ENCODE results near the gene MRTFA.
"Not testable (repeated sequence)": the region's sequence is repeated elsewhere in the genome, so short reads cannot be mapped to it uniquely, and the experiment has no call there.

Gene MRTFA

DNA sequence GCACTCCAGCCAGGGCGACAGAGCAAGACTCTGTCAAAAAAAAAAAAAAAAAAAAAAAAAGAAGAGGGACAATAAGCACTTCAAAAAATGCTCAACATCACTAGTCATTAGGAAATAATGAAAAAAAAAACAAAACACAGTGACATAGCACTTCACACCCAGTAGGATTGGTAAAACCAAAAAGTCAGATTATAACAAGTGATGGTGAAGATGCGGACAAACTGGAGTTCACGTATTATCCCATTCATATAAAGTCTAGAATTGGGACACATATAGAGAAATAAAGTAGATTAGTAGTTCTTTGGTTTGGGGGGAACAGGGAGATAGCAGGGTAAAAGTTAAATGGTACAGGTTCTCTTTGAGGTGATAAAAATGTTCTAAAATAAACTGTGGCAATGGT, 64.6 kb downstream of the MRTFA start:
- Histone ChIP-seq H3K9ac (ENCODE audit: low read length) (no peak overlapping the region), H3K27ac (ENCODE audit: low read depth, low read length) (no peak overlapping the region), H3K4me1 (ENCODE audit: insufficient read depth, low read length) (no peaks in the 10 kb centered on the region)

DNA sequence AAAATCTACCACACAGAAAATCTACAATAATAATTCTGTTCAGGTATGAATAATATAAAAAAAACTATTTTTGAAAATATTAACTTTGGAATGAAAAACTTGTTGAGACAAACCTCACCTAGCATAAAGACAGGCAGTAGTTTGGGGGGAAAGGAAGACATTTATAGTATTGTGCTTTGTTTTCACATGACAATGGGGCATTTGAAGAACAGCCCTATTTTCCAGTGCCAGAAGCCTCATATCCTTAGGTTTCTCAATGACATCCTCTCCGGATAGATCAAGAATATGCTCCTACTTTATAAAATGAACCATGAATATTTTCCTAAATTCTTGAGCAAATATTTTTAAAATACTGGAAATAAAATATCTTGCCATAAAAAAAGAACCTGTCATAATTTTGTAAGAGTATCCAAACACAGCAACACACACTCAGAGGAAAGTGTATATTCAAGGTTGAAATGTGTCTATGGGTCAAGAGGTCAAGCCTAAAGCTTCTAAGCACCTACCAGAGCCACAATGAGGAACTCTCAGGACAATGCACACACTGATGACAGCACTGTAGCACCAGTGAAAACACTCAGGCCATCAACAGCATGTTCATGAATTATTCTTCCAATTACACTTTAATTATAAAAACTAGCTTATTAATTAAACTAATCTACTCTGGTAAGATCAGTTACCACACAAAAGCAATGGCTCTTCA, 68.7 kb downstream of the MRTFA start:
- no peak overlapping the region for H3K4me3 ChIP-seq (ENCODE audit: low read depth in 1 of 2, low read length in 2 of 2)
- H3K9ac ChIP-seq (ENCODE audit: low read length), result no peak overlapping the region
- H3K36me3 ChIP-seq (ENCODE audit: insufficient read depth, low read length), result no peaks in the 10 kb centered on the region
- no peak overlapping the region for H3K27ac ChIP-seq (ENCODE audit: low read depth, low read length)
- H3K27me3 ChIP-seq (ENCODE audit: control insufficient read depth in 1 of 2, insufficient read depth in 2 of 2, low read length in 2 of 2), result no peaks in the 10 kb centered on the region
- H3K4me1 ChIP-seq (ENCODE audit: insufficient read depth, low read length), result no peaks in the 10 kb centered on the region
- no peaks in the 10 kb centered on the region for H3K9me3 ChIP-seq (ENCODE audit: low read length)

More for the DNA sequence above, 64.6 kb downstream of the MRTFA start:
- Histone ChIP-seq H3K27me3 (ENCODE audit: control insufficient read depth in 1 of 2, insufficient read depth in 2 of 2, low read length in 2 of 2) (no peaks in the 10 kb centered on the region), H3K9me3 (ENCODE audit: low read length) (no peaks in the 10 kb centered on the region), H3K36me3 (ENCODE audit: insufficient read depth, low read length) (no peaks in the 10 kb centered on the region), H3K4me3 (ENCODE audit: low read depth in 1 of 2, low read length in 2 of 2) (no peak overlapping the region)

DNA sequence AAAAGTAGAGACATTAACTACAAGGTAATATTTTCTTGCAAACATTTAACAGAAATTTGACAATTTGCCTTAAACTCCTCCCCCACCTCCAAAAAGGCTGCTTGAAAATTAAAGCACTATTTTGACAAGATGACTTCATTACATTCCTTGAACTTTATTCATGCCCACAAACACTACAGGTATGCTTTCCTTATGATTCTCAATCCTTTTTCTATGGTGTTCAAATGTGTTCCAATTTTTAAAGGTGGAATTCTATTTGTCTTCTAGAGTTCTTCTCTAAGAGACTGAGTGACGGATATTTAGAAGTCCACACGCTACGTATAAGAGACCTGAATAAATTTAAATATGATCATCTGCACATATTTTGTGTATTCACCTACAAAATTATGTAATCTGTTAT, 69.4 kb downstream of the MRTFA start:
- no peaks in the 10 kb centered on the region for H3K9me3 ChIP-seq (ENCODE audit: low read length)
- no peak overlapping the region for H3K4me3 ChIP-seq (ENCODE audit: low read depth in 1 of 2, low read length in 2 of 2)
- H3K9ac ChIP-seq (ENCODE audit: low read length), result no peak overlapping the region
- H3K4me1 ChIP-seq (ENCODE audit: insufficient read depth, low read length), result no peaks in the 10 kb centered on the region
- no peak overlapping the region for H3K27ac ChIP-seq (ENCODE audit: low read depth, low read length)
- H3K36me3 ChIP-seq (ENCODE audit: insufficient read depth, low read length), result no peaks in the 10 kb centered on the region
- H3K27me3 ChIP-seq (ENCODE audit: control insufficient read depth in 1 of 2, insufficient read depth in 2 of 2, low read length in 2 of 2), result no peaks in the 10 kb centered on the region

DNA sequence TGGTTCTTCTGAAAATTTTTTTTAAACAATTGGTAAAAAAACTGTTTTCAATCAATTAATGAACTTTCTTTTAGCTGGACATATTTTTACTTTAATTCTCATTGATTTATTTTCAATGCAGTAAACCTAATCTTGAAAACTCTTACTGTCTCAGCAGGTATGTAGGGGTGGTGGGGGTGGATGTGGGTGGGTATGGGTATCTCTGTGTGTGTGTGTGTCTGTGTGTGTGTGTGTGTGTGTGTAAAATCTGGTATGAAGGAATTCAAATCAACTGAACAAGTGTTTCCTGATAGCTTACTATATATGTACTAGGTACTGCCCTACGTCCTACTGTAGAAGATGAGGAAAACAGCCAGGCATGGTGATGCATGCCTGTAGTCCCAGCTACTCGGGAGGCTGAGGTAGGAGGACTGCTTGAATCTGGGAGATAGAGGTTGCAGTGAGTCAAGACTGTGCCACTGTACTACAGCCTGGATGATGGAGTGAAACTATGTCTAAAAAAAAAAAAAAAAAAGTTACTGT, 75.5 kb downstream of the MRTFA start:
- H3K27ac ChIP-seq (ENCODE audit: low read depth, low read length), result no peak overlapping the region
- peaks cover 12% of the 10 kb centered on the region for H3K4me1 ChIP-seq (ENCODE audit: insufficient read depth, low read length)
- no peak overlapping the region for H3K9ac ChIP-seq (ENCODE audit: low read length)

DNA sequence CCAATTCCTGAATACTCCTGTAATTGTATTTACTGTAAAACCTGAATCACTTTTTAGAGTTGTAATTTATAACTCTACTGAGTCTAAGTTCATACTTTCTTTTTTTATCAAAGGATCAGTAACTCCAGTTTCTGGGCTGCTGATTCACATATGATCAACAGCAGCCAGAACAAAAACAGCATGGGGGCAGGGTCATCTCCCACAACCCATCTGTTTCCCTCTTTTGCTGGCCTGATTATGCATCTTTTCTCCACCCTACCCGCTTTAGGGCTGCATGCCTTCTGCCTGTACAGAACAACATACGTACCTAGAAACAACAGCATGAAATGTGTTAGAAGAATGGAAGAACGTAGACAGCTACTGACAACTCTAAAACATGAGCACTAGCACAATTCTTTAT, 76.0 kb downstream of the MRTFA start:
- no peaks in the 10 kb centered on the region for H3K9me3 ChIP-seq (ENCODE audit: low read length)
- H3K4me1 ChIP-seq (ENCODE audit: insufficient read depth, low read length), result peaks cover 12% of the 10 kb centered on the region
- H3K27me3 ChIP-seq (ENCODE audit: control insufficient read depth in 1 of 2, insufficient read depth in 2 of 2, low read length in 2 of 2), result no peaks in the 10 kb centered on the region
- H3K9ac ChIP-seq (ENCODE audit: low read length), result no peak overlapping the region
- no peaks in the 10 kb centered on the region for H3K36me3 ChIP-seq (ENCODE audit: insufficient read depth, low read length)
- H3K27ac ChIP-seq (ENCODE audit: low read depth, low read length), result no peak overlapping the region
- H3K4me3 ChIP-seq (ENCODE audit: low read depth in 1 of 2, low read length in 2 of 2), result no peak overlapping the region

More for the DNA sequence above, 75.5 kb downstream of the MRTFA start:
- no peaks in the 10 kb centered on the region for H3K9me3 ChIP-seq (ENCODE audit: low read length)
- H3K27me3 ChIP-seq (ENCODE audit: control insufficient read depth in 1 of 2, insufficient read depth in 2 of 2, low read length in 2 of 2), result no peaks in the 10 kb centered on the region
- no peak overlapping the region for H3K4me3 ChIP-seq (ENCODE audit: low read depth in 1 of 2, low read length in 2 of 2)
- no peaks in the 10 kb centered on the region for H3K36me3 ChIP-seq (ENCODE audit: insufficient read depth, low read length)

DNA sequence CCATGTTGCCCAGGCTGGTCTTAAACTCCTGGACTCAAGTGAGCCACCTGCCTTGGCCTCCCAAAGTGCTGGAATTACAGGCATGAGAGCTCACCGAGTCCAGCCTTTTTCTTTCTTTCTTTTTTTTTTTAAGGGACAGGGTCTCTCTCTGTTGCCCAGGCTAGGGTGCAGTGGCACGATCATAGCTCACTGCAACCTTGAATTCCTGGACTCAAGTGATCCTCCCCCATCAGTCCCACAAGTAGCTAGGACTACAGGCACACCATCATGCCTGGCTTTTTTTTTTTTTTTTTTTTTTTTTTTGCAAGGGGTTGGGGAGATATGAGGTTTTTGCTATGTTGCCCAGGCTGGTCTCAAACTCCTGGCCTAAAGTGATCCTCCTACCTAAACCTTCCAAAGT, 78.5 kb downstream of the MRTFA start:
- H3K36me3 ChIP-seq (ENCODE audit: insufficient read depth, low read length), result no peaks in the 10 kb centered on the region
- no peak overlapping the region for H3K27ac ChIP-seq (ENCODE audit: low read depth, low read length)
- no peak overlapping the region for H3K4me3 ChIP-seq (ENCODE audit: low read depth in 1 of 2, low read length in 2 of 2)
- no peak overlapping the region for H3K9ac ChIP-seq (ENCODE audit: low read length)
- H3K9me3 ChIP-seq (ENCODE audit: low read length), result no peaks in the 10 kb centered on the region
- peaks cover 12% of the 10 kb centered on the region for H3K4me1 ChIP-seq (ENCODE audit: insufficient read depth, low read length)
- no peaks in the 10 kb centered on the region for H3K27me3 ChIP-seq (ENCODE audit: control insufficient read depth in 1 of 2, insufficient read depth in 2 of 2, low read length in 2 of 2)

DNA sequence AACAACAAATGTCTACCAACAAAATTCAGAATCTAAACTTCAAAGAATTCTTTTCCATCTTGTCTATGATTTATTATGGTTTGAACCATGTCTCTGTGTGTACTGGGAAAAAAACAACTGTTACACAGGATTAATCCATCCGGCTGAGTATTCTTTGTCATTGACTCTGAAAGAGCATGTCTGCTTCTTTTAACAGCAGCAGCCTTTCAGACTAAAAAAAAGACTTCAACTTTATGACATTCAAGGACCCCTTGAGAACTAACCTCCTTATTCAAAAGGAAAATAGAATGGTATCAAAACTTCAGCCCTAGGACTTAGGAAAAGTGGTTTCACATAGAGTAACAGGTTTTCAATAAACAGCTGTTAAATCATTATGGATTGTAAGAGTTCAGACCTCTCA, 79.9 kb downstream of the MRTFA start:
- H3K27me3 ChIP-seq (ENCODE audit: control insufficient read depth in 1 of 2, insufficient read depth in 2 of 2, low read length in 2 of 2), result no peaks in the 10 kb centered on the region
- no peak overlapping the region for H3K9ac ChIP-seq (ENCODE audit: low read length)
- H3K36me3 ChIP-seq (ENCODE audit: insufficient read depth, low read length), result no peaks in the 10 kb centered on the region
- no peak overlapping the region for H3K4me3 ChIP-seq (ENCODE audit: low read depth in 1 of 2, low read length in 2 of 2)
- H3K4me1 ChIP-seq (ENCODE audit: insufficient read depth, low read length), result peaks cover 12% of the 10 kb centered on the region
- H3K27ac ChIP-seq (ENCODE audit: low read depth, low read length), result no peak overlapping the region
- no peaks in the 10 kb centered on the region for H3K9me3 ChIP-seq (ENCODE audit: low read length)

DNA sequence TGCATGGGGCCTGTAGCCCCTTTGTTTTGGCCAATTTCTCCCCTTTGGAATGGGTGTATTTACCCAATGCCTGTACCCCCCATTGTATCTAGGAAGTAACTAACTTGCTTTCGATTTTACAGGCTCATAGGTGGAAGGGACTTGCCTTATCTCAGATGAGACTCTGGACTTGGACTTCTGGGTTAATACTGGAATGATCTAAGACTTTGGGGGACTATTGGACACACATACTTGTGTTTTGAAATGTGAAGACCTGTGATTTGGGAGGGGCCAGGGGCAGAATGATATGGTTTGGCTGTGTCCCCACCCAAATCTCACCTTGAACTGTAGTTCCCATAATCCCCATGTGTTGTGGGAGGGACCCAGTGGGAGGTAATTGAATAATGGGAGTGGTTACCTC, 82.5 kb downstream of the MRTFA start:
- H3K27ac ChIP-seq (ENCODE audit: low read depth, low read length); H3K27me3 ChIP-seq (ENCODE audit: control insufficient read depth in 1 of 2, insufficient read depth in 2 of 2, low read length in 2 of 2); H3K4me3 ChIP-seq (ENCODE audit: low read depth in 1 of 2, low read length in 2 of 2); H3K4me1 ChIP-seq (ENCODE audit: insufficient read depth, low read length); H3K9ac ChIP-seq (ENCODE audit: low read length); H3K9me3 ChIP-seq (ENCODE audit: low read length); H3K36me3 ChIP-seq (ENCODE audit: insufficient read depth, low read length): not testable (repeated sequence)

DNA sequence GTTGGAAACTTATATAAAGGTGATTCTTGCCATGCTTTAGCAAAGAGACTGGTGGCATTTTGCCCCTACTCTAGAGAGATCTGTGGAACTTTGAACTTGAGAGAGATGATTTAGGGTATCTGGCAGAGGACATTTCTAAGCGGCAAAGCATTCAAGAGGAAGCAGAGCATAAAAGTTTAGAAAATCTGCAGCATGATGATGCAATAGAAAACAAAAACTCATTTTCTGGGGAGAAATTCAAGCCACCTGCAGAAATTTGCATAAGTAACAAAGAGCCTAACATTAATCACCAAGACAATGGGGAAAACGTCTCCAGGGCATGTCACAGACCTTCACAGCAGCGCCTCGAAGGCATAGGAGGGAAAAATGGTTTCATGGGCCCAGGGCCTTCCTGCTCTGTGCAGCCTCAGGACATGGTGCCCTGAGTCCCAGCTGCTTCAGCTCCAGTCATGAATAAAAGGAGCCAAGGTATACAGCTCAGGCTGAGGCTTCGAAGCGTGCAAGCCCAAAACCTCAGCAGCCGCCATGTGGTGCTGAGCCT, 83.4 kb downstream of the MRTFA start:
- H3K9ac ChIP-seq (ENCODE audit: low read length), result no peak overlapping the region
- H3K27me3 ChIP-seq (ENCODE audit: control insufficient read depth in 1 of 2, insufficient read depth in 2 of 2, low read length in 2 of 2), result no peaks in the 10 kb centered on the region
- H3K9me3 ChIP-seq (ENCODE audit: low read length), result no peaks in the 10 kb centered on the region
- no peak overlapping the region for H3K4me3 ChIP-seq (ENCODE audit: low read depth in 1 of 2, low read length in 2 of 2)
- H3K4me1 ChIP-seq (ENCODE audit: insufficient read depth, low read length), result peaks cover 6% of the 10 kb centered on the region
- H3K27ac ChIP-seq (ENCODE audit: low read depth, low read length), result no peak overlapping the region
- H3K36me3 ChIP-seq (ENCODE audit: insufficient read depth, low read length), result peaks cover 5% of the 10 kb centered on the region

DNA sequence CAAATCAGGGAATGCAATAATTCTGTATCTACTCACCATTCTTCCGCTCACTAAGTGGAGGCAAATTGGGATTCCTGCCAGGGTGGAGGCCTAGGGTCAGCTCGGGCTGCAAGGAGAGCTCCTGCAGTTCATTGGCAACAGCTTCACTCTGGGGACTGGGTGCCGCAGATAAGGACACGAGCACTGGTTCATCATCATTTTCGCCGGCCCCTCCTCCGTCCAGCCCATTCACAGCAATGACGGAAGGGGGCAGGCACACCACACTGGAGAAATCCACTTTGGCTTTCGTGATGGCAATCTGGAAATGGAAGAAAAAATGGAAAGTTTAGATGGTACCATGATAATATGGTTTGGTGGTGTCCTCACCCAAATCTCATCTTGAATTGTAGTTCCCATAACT, 84.4 kb downstream of the MRTFA start:
- H3K27ac ChIP-seq (ENCODE audit: low read depth, low read length), result no peak overlapping the region
- H3K9me3 ChIP-seq (ENCODE audit: low read length), result no peaks in the 10 kb centered on the region
- peaks cover 5% of the 10 kb centered on the region for H3K36me3 ChIP-seq (ENCODE audit: insufficient read depth, low read length)
- no peak overlapping the region for H3K4me3 ChIP-seq (ENCODE audit: low read depth in 1 of 2, low read length in 2 of 2)
- peaks cover 4% of the 10 kb centered on the region for H3K4me1 ChIP-seq (ENCODE audit: insufficient read depth, low read length)
- no peak overlapping the region for H3K9ac ChIP-seq (ENCODE audit: low read length)
- H3K27me3 ChIP-seq (ENCODE audit: control insufficient read depth in 1 of 2, insufficient read depth in 2 of 2, low read length in 2 of 2), result no peaks in the 10 kb centered on the region

DNA sequence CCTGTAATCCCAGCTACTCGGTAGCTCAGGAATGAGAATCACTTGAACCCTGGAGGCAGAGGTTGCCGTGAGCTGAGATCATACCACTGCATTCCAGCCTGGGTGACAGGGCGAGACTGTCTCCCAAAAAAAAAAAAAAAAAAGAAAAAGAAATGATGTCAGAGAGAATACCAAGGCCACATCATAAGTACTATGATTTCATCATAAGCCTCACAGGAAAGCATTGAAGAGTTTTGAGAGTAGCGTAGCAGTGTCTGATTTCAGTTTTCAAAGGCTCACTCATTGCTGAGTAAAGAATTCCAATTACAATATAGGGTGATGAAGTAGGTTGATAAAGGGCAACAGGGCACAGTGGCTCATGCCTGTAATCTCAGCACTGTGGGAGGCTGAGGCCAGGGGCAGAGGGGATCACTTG, 88.8 kb downstream of the MRTFA start:
- H3K4me1 ChIP-seq (ENCODE audit: insufficient read depth, low read length), result no peaks in the 10 kb centered on the region
- peaks cover 12% of the 10 kb centered on the region for H3K36me3 ChIP-seq (ENCODE audit: insufficient read depth, low read length)
- no peaks in the 10 kb centered on the region for H3K9me3 ChIP-seq (ENCODE audit: low read length)
- H3K27ac ChIP-seq (ENCODE audit: low read depth, low read length), result no peak overlapping the region
- no peak overlapping the region for H3K9ac ChIP-seq (ENCODE audit: low read length)
- H3K4me3 ChIP-seq (ENCODE audit: low read depth in 1 of 2, low read length in 2 of 2), result no peak overlapping the region
- no peaks in the 10 kb centered on the region for H3K27me3 ChIP-seq (ENCODE audit: control insufficient read depth in 1 of 2, insufficient read depth in 2 of 2, low read length in 2 of 2)

DNA sequence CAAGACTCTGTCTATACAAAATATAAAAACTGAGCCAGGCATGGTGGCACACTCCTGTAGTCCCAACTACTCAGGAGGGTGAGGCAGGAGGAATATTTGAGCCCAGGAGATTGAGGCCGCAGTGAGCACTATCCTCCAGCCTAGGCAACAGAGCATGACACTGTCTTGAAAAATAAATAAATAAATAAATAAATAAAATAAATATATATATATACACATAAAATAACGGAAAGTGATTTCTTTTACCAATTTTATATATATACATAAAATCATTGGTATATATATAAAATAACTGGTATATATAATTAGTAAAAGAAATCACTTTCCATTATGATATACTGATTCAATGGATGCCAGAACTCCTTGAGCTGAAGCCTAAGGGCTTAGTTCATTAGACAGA, 91.8 kb downstream of the MRTFA start:
- Histone ChIP-seq H3K4me1 (ENCODE audit: insufficient read depth, low read length) (no peaks in the 10 kb centered on the region), H3K9ac (ENCODE audit: low read length) (no peak overlapping the region), H3K27me3 (ENCODE audit: control insufficient read depth in 1 of 2, insufficient read depth in 2 of 2, low read length in 2 of 2) (no peaks in the 10 kb centered on the region), H3K27ac (ENCODE audit: low read depth, low read length) (no peak overlapping the region), H3K4me3 (ENCODE audit: low read depth in 1 of 2, low read length in 2 of 2) (no peak overlapping the region), H3K9me3 (ENCODE audit: low read length) (no peaks in the 10 kb centered on the region), H3K36me3 (ENCODE audit: insufficient read depth, low read length) (peaks cover 12% of the 10 kb centered on the region)

All from muscle layer of colon (tissue), 2 donors.